ENCODE results near the gene INAFM2.

- TF ChIP-seq EZH2 (IDR thresholded peaks at IDR 0.05; ENCODE audit: borderline replicate concordance) = no peak
- no peak for TF ChIP-seq CTCF (IDR thresholded peaks at IDR 0.05; ENCODE audit: poor library complexity)
These were observed 2.2 kb downstream of the INAFM2 start for GRCh38 chr15:40325700-40326099.

Measured in hepatocyte (in vitro differentiated cells).